HG02973 (cell line): ENCODE results near the gene PSORS1C1.
"Not testable (repeated sequence)": the region's sequence is repeated elsewhere in the genome, so short reads cannot be mapped to it uniquely, and the experiment has no call there.

Experiments used
- ATAC-seq: cut with Tn5 transposase; IDR thresholded peaks from one replicate; pipeline ENCODE4 v1.9.1; 2021; ENCODE audit warnings: moderate library complexity; ENCODE audit not compliant: unreplicated experiment

PSORS1C1 gene, protein sequence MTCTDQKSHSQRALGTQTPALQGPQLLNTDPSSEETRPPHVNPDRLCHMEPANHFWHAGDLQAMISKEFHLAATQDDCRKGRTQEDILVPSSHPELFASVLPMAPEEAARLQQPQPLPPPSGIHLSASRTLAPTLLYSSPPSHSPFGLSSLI

DNA sequence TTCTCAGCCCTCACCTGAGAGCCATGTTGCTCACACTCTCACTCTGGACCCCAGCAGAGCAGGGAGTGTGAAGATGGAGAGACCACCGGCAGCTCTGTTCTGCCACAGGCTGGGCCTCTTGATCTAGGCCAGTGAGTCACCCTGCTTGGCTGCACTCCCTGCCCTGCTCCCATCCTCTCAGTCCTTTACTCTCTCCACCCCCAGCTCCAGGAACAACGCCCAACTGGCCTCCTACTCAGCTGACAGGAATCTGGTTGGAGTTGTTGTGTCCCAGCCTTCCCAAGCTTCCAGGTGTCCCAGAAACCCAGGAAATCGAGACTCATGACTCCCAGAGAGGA, at the start of gene PSORS1C1:
TSS of gene PSORS1C1 (plus strand) at position 260 of the 338 bp plus-strand sequence. CDS start 14,833 bp downstream, outside the sequence.
- no peak for ATAC-seq

DNA sequence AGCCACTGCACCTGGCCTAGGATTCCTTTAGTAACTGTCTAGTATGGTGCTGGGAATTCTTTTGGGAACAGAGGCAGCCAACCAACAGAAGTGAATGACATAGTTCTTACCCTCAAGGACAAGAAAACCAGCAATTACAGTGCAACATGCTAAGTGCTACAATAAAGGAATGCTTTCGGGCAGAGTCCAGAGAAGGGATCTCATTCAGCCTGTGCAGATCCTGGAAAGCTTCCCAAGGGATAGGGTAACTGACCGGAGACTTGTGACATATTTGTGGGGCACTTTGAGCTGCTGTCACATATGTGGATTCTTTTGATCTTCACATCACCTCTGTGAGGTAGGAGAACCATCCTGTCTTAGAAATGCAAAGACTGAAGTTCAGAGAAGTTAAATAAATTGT, 49.0 kb upstream of the PSORS1C1 start:
- no peak for ATAC-seq

DNA sequence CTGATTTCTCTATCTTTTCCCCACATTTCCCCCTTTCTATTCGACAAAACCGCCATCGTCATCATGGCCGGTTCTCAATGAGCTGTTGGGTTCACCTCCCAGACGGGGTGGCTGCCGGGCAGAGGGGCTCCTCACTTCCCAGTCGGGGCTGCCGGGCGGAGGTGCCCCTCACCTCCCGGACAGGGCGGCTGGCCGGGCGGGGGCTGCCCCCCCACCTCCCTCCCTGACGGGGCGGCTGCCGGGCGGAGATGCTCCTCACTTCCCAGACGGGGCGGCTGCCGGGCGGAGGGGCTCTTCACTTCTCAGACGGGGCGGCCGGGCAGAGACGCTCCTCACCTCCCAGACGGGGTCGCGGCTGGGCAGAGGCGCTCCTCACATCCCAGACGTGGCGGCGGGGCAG, 47.6 kb upstream of the PSORS1C1 start:
- not testable (repeated sequence) for ATAC-seq

DNA sequence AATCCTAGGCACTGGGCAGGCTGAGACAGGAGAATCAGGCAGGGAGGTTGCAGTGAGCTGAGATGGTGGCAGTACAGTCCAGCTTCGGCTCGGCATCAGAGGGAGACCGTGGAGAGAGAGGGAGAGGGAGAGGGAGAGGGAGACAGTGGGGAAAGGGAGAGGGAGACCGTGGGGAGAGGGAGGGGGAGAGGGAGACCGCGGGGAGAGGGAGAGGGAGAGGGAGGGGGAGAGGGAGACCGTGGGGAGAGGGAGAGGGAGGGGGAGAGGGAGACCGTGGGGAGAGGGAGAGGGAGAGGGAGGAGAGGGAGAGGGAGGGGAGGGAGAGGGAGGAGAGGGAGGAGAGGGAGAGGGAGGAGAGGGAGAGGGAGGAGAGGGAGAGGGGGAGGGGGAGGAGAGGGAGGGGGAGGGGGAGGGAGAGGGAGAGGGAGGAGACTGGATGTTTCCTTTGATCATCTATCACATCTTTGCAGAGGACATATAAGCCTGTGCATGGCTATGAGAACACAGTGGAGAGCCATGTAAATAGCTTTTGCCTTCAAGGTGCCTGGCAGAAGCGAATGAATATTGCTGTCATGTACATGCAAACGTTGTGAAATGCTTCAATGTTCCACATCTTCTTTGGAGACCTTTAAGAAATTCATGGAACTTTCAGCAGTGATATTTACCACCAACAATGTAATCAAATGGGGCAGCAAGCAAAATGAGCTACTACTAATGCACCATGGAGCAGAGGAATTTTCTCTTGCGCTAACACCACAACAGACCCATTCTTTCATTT, 46.5 kb upstream of the PSORS1C1 start:
- not testable (repeated sequence) for ATAC-seq

DNA sequence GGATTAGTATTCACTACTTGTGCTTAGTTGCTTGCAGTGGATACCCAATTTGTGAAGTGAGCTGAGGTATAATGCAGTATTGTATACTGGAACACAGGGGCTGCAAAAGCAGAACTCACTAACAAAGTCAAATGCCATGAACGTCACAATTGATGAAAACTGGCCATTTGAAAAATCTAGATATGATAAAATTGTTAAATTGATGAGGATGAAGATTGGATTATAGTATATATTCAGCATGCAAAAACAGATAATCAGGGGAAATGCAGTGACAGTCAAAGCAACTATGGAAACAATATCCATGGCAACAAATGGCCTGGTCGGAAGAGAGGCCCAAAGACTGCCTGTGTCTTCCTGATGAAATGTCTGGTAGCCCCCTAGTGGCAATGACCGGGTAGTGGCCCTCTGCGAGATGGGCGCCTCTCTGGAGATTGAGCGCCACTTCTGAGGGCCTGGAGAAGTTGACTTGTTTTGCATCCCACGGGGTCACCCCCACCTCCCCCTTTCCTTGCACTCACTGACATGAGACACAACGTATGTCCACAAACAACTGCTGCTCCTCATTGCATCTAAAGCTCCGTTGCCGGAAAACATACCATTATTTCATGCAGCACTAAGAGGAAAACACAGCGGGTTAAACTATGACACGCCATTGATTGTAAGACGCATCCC, 45.8 kb upstream of the PSORS1C1 start:
- no peak for ATAC-seq

- ATAC-seq: no peak
Measured at GRCh38 chr6:31070711-31071197, 43.8 kb upstream of the PSORS1C1 start.

GRCh38 chr6:31074401-31074800, 40.2 kb upstream of the PSORS1C1 start:
- no peak for ATAC-seq

GRCh38 chr6:31075528-31075927, 39.1 kb upstream of the PSORS1C1 start:
- ATAC-seq: no peak

DNA sequence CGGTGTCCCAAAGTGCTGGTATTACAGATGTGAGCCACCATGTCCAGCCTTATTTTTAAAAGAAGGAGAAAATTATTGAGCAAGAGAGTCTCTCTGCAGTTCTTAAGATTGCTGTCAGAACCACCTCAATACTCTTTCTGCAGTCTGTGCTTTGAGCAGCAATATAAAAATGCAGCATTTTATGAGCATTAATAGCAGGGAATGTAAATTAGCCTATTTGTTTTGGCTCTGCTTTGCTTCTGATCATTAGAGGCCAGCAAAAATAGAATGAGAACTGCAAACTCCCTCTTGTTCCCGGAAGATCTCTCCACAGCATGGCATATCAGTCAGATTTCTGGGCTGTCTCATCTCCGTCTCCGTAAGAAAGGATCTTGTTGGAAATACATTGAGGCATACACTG, 38.0 kb upstream of the PSORS1C1 start:
- no peak for ATAC-seq

DNA sequence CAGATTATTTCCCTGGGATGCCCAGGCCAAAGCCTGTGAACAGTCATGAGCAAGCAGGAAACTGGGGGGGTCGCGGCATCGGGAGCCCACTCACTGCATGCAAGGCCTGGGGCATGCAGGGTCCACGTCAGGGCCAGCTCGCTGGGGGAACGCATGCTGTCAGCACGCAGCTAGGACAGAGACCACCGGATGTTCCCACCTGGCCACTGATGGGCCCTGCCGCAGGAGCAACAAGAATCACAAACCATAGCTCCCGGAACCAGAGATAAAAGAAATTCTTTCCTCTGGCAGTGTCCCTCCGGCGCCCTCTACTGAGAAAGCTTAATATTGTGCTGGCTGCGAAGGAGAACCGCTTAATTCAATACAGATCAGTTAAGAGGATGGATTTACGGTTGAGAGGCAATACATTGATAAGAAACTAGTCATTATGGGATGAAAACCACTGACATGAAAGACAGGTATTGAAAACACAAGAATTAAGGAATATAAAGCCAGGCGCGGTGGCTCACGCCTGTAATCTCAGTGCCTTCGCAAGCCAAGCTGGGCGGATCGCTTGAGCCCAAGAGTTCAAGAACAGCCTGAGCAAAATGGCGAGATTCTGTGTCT, 34.8 kb upstream of the PSORS1C1 start:
- no peak for ATAC-seq

GRCh38 chr6:31081872-31082271, 32.7 kb upstream of the PSORS1C1 start:
- no peak for ATAC-seq

- no peak for ATAC-seq
Measured at GRCh38 chr6:31083742-31084354, 30.8 kb upstream of the PSORS1C1 start.

DNA sequence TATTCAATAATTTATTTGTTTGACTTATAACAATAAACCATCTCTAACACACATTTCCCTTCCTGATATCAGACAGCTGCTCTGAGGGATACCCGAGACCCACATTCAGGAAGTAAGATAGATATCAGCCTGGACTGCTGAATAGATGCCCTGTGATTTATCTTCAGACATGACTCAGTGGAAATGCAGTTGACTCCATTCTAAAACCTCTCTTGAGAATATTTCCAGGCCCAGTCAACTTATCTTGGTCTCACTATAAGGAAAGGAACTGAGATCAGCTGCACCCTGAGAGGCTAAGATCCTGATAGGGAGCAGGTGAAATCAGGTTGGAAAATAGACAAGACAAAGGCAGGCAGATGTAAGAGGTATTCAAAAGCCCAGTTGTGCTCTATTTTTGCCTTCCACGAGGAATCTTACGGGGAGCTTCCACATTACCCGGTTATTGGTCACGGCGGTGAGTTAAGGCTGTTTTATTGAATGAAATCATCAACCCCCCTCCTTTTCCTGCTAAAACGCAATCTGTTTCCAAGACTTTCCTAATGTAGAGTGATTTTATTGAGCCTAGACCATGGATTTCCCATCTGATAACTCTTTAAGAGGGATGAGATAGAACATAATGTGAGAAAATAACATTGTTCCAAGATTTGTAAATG, 27.7 kb upstream of the PSORS1C1 start:
- ATAC-seq: no peak

DNA sequence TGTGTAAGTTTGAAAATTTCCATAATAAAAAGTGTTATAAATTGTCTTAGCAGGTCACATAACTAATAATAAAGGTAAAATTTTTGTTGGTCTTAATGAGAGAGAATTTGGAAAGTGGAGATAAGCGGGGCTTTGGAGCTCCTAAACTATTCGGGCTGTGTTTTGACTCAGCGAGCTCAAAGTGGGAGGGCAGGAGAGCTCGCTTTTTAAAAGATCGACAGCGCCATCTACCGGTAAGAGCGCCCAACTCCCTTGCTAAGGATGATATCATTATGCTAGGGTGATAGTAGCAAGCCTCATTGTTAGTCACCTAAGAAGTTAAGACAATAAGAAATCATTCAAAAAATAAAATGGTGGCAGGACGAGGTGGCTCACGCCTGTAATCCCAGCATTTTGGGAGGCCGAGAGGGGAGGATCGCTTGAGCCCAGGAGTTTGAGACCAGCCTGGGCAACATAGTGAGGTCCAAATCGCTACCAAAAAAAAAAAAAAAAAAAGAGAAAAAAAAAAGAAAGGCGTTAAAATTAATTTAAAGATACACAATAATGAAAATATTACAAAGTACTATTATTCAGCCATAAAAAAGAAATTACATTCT, 27.0 kb upstream of the PSORS1C1 start:
- no peak for ATAC-seq

DNA sequence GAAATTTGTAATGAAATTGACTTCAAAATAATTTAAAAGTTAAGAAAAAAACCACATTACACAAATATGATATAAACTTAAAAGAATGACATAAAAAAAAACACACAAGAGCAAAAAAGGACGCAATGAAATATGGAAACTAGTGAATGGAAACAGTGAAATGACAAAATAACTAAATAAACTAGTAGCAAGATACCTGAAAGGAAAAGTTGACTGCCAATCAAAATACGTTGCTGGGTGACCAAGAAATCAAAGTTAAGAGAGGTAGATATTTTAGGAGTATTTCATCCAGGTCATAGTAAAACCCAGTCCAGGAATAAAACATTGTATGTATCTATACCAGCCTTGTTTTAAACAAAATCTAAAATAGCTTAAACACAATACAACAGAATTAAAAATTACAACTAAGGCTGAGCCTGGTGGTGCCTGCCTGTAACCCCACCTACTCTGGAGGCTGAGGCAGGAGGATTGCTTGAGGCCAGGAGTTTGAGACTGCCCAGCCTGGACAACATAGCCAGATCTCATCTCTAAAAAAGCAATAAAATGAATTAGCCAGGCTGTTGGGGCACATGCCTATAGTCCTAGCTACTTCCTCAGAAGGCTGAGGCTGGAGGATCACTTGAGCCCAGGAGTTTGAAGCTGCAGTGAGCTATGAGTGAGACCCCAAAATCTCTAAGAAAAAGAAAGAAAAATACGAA, 24.2 kb upstream of the PSORS1C1 start:
- no peak for ATAC-seq

DNA sequence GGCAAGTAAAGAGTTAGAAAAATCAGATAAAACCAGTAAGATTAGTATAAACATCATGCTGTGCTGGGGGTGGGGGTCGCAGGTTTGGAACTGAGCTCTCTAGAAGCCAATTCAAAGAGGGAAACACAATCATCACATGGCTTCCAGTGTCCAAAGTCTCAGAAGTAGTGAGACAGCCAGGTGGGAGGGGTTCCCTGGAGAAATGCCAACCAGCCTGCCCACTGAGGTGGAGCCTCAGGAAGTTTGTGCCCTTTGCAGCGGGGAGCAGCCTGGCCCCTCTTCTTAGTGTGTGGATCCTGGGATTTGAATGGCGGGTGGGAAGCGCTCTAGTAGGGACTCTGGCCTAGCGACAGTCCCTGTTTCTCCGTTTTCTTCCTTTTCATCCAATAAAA, 23.6 kb upstream of the PSORS1C1 start:
- ATAC-seq: no peak

DNA sequence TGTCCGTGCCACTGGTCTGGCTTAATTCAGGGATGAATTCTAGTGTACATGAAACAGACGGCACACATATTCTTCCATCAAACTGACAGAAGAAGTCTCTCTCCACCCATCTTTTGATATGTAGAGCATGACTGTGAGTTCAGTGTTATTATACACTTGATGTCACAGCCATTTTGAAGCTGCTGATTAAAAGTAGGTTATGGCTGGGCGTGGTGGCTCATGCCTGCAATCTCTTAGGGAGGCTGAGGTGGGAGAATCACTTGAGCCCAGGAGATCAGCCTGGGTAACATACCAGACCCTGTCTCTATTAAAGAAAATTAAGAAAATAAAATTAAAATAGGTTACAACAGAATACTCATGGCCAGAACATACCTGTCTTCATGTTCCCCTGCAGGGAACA, 22.9 kb upstream of the PSORS1C1 start:
- ATAC-seq: no peak

- no peak for ATAC-seq
Measured at GRCh38 chr6:31092238-31092637, 22.4 kb upstream of the PSORS1C1 start.

- no peak for ATAC-seq
Measured at GRCh38 chr6:31092769-31093505, 21.7 kb upstream of the PSORS1C1 start.
